ENCODE results near the gene TMEM116.

DNA sequence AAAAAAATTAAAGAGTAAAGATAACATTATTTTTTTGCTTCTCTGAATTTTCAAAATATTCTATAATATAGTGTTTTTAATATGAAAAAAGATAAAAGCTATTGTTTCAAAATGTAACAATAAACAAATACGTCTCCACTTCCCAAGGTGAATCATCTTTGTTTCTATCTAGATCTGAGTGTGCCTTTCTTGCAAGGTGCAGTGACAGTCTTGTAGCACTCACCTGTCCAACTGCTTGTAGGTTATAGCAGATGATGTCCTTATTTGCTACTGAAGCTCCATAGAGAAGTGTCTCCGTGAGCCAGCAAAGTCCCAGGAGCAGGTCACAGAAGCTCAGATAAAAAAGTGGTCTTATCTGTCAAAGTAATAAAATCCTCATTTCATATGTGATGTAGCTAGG lies 21.4 kb downstream of the TMEM116 start:
- TF ChIP-seq, protein P1, sequence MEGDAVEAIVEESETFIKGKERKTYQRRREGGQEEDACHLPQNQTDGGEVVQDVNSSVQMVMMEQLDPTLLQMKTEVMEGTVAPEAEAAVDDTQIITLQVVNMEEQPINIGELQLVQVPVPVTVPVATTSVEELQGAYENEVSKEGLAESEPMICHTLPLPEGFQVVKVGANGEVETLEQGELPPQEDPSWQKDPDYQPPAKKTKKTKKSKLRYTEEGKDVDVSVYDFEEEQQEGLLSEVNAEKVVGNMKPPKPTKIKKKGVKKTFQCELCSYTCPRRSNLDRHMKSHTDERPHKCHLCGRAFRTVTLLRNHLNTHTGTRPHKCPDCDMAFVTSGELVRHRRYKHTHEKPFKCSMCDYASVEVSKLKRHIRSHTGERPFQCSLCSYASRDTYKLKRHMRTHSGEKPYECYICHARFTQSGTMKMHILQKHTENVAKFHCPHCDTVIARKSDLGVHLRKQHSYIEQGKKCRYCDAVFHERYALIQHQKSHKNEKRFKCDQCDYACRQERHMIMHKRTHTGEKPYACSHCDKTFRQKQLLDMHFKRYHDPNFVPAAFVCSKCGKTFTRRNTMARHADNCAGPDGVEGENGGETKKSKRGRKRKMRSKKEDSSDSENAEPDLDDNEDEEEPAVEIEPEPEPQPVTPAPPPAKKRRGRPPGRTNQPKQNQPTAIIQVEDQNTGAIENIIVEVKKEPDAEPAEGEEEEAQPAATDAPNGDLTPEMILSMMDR (conservative IDR thresholded peaks at IDR 0.05; ENCODE audit: low read depth, low read length): no peak
- no peak for TF ChIP-seq FOS (IDR thresholded peaks at IDR 0.05; ENCODE audit: low read depth, low read length)
- no peak for TF ChIP-seq RAD21 (IDR thresholded peaks at IDR 0.05; ENCODE audit: low read length)
- TF ChIP-seq, protein P2, sequence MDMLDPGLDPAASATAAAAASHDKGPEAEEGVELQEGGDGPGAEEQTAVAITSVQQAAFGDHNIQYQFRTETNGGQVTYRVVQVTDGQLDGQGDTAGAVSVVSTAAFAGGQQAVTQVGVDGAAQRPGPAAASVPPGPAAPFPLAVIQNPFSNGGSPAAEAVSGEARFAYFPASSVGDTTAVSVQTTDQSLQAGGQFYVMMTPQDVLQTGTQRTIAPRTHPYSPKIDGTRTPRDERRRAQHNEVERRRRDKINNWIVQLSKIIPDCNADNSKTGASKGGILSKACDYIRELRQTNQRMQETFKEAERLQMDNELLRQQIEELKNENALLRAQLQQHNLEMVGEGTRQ (IDR thresholded peaks at IDR 0.05; ENCODE audit: low read depth, low read length): no peak
- no peak for TF ChIP-seq SMC3 (IDR thresholded peaks at IDR 0.05; ENCODE audit: low read depth, low read length)
- no peak for TF ChIP-seq RCOR1 (IDR thresholded peaks at IDR 0.05; ENCODE audit: insufficient replicate concordance, low read length)
- no peak for TF ChIP-seq RFX5 (IDR thresholded peaks at IDR 0.05; ENCODE audit: low read depth, low read length)
